Activated naive CD4-positive, alpha-beta T cell treated with anti-CD3 and anti-CD28 coated beads, Interleukin-2, amount 50 U/mL, for 24 hours (primary cell): ENCODE data around the gene TP63.
"Not testable (repeated sequence)": the region's sequence is repeated elsewhere in the genome, so short reads cannot be mapped to it uniquely, and the experiment has no call there.

Experiments
- H3K27ac Mint-ChIP-seq: one replicate; pipeline ENCODE4 v1.8.0; 2021; ENCODE audit warnings: mild to moderate bottlenecking, mixed read lengths
- H3K27me3 Mint-ChIP-seq: one replicate; pipeline ENCODE4 v1.8.0; 2021; ENCODE audit warnings: mixed read lengths
- H3K36me3 Mint-ChIP-seq: one replicate; pipeline ENCODE4 v1.8.0; 2021; ENCODE audit warnings: mixed read lengths
- H3K4me1 Mint-ChIP-seq: one replicate; pipeline ENCODE4 v1.8.0; 2021; ENCODE audit warnings: mixed read lengths
- H3K4me3 Mint-ChIP-seq: one replicate; pipeline ENCODE4 v1.8.0; 2021; ENCODE audit warnings: mild to moderate bottlenecking, mixed read lengths
- H3K9me3 Mint-ChIP-seq: one replicate; pipeline ENCODE4 v1.8.0; 2021; ENCODE audit warnings: mixed read lengths

Gene TP63

GRCh38 chr3:189612641-189613040 is 18.5 kb upstream of the TP63 start:
- not testable (repeated sequence) for H3K27me3 Mint-ChIP-seq, H3K27ac Mint-ChIP-seq, H3K4me1 Mint-ChIP-seq, H3K4me3 Mint-ChIP-seq, H3K36me3 Mint-ChIP-seq, H3K9me3 Mint-ChIP-seq

DNA sequence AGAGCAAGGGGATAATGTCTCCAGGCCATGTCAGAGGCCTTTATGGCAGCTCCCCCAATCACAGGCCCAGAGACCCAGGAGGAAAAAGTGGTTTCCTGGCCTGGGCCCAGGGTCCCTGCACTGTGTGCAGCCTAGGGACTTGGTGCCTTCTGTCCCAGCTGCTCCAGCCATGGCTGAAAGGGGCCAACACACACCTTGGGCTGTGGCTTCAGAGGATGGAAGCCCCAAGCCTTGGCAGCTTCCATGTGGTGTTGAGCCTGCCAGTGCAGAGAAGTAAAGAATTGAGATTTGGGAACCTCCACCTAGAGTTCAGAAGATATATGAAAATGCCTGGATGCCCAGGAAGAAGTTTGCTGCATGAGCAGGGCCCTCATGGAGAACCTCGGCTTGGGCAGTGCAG is 18.1 kb upstream of the TP63 start:
- Mint-ChIP-seq H3K27me3 (peaks cover 1% of the 10 kb centered on the region), H3K36me3 (no peaks in the 10 kb centered on the region), H3K4me1 (no peaks in the 10 kb centered on the region), H3K4me3 (no peak overlapping the region), H3K27ac (no peak overlapping the region), H3K9me3 (peaks cover 10% of the 10 kb centered on the region)

DNA sequence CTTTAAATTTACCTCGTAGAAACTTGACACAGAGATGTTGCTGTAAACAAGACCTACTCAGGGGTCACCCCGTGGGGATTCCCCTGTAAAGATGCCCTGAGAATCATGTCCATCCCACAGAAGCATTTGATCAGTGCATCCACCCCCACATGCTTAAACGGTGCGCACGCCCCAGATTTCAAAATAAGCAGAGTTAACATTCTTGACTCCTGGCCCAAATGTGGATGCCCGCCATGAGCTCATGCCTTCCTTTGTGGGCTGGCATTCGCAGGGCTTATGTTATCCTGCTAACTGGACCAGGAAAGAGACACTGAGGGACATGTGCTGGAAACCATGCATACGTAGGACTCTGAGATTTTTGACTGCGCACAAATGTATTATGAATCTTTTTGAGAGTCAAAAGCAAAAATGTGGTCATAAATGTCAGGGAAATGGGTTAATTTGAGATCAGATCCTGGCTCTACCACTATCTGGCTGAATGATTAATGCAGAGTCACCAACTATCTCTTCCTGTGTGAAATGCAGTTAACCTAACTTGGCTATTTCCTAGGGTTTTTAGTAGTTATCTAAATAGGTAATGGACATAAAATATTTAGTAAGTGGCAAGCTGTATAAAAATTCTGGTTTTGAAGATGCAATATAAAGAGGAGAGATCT is 9.1 kb upstream of the TP63 start:
- H3K9me3 Mint-ChIP-seq, result no peaks in the 10 kb centered on the region
- no peak overlapping the region for H3K4me3 Mint-ChIP-seq
- no peaks in the 10 kb centered on the region for H3K36me3 Mint-ChIP-seq
- H3K4me1 Mint-ChIP-seq, result peaks cover 5% of the 10 kb centered on the region
- no peaks in the 10 kb centered on the region for H3K27me3 Mint-ChIP-seq
- no peak overlapping the region for H3K27ac Mint-ChIP-seq

DNA sequence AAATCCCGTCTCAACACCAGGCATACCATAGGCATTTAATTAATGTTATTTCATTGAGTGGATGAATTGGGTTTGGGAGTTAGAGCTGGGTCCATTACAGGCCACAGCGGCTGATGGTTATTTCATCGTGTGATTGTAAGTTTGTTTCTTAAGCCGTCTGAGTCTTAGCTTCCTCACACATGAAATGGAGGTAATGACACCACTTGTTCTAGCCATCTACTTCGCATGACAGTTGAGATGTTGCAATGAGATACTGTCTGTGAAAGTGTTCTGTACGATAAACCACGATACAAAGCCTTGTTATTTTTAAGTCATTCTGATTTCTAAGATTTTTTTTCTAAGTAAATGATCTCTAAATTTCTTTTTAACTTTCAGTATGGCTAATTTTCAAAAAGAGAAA is 8.6 kb upstream of the TP63 start:
- Mint-ChIP-seq H3K9me3 (no peaks in the 10 kb centered on the region), H3K27me3 (no peaks in the 10 kb centered on the region), H3K27ac (no peak overlapping the region), H3K4me1 (peaks cover 5% of the 10 kb centered on the region), H3K36me3 (no peaks in the 10 kb centered on the region), H3K4me3 (no peak overlapping the region)

DNA sequence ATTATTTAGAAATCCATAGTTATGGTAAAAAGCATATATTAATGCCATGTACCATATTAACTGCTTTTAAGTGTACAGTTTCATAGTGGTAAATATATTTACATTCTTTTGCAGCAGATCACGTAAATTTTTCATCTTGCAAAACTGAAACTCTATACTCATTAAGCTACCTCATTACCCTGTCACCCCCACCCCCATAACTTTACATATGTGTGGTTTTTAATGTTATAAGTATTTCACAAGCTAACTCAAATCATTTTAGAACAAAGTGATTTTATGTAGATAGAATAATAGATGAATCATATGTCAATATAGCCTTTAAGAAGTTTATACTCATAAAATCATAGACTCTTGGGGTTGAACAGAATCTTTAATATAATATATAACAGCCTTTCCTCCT is 7.1 kb upstream of the TP63 start:
- H3K4me3 Mint-ChIP-seq, result no peak overlapping the region
- H3K9me3 Mint-ChIP-seq, result no peaks in the 10 kb centered on the region
- H3K36me3 Mint-ChIP-seq, result no peaks in the 10 kb centered on the region
- H3K27me3 Mint-ChIP-seq, result no peaks in the 10 kb centered on the region
- H3K27ac Mint-ChIP-seq, result no peak overlapping the region
- peaks cover 5% of the 10 kb centered on the region for H3K4me1 Mint-ChIP-seq

GRCh38 chr3:189625071-189625470 is 6.1 kb upstream of the TP63 start:
- Mint-ChIP-seq H3K4me3 (no peak overlapping the region), H3K27me3 (no peaks in the 10 kb centered on the region), H3K36me3 (no peaks in the 10 kb centered on the region), H3K27ac (no peak overlapping the region), H3K9me3 (no peaks in the 10 kb centered on the region), H3K4me1 (peaks cover 5% of the 10 kb centered on the region)

GRCh38 chr3:189625572-189625971 is 5.6 kb upstream of the TP63 start:
- no peaks in the 10 kb centered on the region for H3K27me3 Mint-ChIP-seq
- H3K36me3 Mint-ChIP-seq, result no peaks in the 10 kb centered on the region
- H3K4me1 Mint-ChIP-seq, result peaks cover 10% of the 10 kb centered on the region
- H3K4me3 Mint-ChIP-seq, result no peak overlapping the region
- H3K9me3 Mint-ChIP-seq, result no peaks in the 10 kb centered on the region
- no peak overlapping the region for H3K27ac Mint-ChIP-seq

GRCh38 chr3:189626286-189626685 is 4.9 kb upstream of the TP63 start:
- H3K4me1 Mint-ChIP-seq, result peaks cover 15% of the 10 kb centered on the region

GRCh38 chr3:189629803-189630455 is 1.3 kb upstream of the TP63 start:
- H3K36me3 Mint-ChIP-seq, result no peaks in the 10 kb centered on the region
- H3K27ac Mint-ChIP-seq, result no peak overlapping the region
- H3K9me3 Mint-ChIP-seq, result no peaks in the 10 kb centered on the region
- no peak overlapping the region for H3K4me3 Mint-ChIP-seq
- peaks cover 20% of the 10 kb centered on the region for H3K4me1 Mint-ChIP-seq
- H3K27me3 Mint-ChIP-seq, result no peaks in the 10 kb centered on the region

More at GRCh38 chr3:189626286-189626685, 4.9 kb upstream of the TP63 start:
- H3K9me3 Mint-ChIP-seq, result no peaks in the 10 kb centered on the region
- H3K36me3 Mint-ChIP-seq, result no peaks in the 10 kb centered on the region
- H3K27ac Mint-ChIP-seq, result no peak overlapping the region
- H3K27me3 Mint-ChIP-seq, result no peaks in the 10 kb centered on the region
- no peak overlapping the region for H3K4me3 Mint-ChIP-seq

DNA sequence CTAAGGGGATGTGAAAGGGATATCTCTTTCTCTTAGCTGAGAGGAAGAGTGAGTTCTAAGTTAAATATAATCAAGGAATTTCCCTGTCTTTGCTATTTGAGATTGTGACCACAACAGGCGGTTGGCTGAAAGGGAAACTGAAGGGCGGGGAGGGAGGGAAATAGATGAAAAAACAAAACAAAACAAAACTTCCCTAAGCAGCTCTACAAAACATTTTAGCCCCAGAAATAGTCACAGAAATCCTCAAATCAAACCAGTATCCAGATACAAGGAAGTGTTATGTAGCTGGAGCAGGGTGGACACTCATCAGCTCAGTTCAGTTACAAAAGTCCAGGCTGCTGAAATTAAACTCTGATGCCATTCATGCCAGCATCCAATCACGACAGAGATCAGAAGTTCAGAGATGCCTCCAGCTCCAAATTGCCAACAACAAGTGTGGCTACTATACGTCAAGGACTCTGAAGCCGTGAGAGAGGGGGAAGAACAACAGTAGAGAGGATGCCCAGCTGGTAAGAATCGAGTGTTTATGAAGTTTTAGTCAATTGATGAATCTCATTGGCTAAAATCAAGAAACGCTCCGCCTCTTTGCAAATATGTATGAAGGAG is 319 bp upstream of the TP63 start:
- no peak overlapping the region for H3K4me3 Mint-ChIP-seq
- H3K9me3 Mint-ChIP-seq, result no peaks in the 10 kb centered on the region
- H3K27ac Mint-ChIP-seq, result no peak overlapping the region
- H3K4me1 Mint-ChIP-seq, result peaks cover 20% of the 10 kb centered on the region
- no peaks in the 10 kb centered on the region for H3K27me3 Mint-ChIP-seq
- H3K36me3 Mint-ChIP-seq, result no peaks in the 10 kb centered on the region

DNA sequence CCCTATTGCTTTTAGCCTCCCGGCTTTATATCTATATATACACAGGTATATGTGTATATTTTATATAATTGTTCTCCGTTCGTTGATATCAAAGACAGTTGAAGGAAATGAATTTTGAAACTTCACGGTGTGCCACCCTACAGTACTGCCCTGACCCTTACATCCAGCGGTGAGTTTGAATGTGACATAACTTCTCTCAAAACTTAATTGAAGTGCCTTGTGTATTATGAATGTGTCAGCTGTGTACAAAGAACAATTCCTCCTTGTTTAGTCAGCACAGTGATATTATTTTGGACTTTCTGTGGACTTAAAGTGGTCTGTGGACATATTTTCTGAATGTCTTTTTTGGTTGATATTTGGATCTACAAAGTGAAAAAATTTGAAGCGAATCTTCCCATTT is 220 bp downstream of the TP63 start:
- Mint-ChIP-seq H3K4me1 (peaks cover 20% of the 10 kb centered on the region), H3K27ac (no peak overlapping the region), H3K27me3 (no peaks in the 10 kb centered on the region), H3K36me3 (no peaks in the 10 kb centered on the region), H3K4me3 (no peak overlapping the region), H3K9me3 (no peaks in the 10 kb centered on the region)

- H3K9me3 Mint-ChIP-seq, result no peaks in the 10 kb centered on the region
- H3K4me3 Mint-ChIP-seq, result no peak overlapping the region
- no peak overlapping the region for H3K27ac Mint-ChIP-seq
- H3K27me3 Mint-ChIP-seq, result no peaks in the 10 kb centered on the region
- H3K36me3 Mint-ChIP-seq, result no peaks in the 10 kb centered on the region
- H3K4me1 Mint-ChIP-seq, result peaks cover 20% of the 10 kb centered on the region
Observed at GRCh38 chr3:189632242-189632641, 1.1 kb downstream of the TP63 start.

GRCh38 chr3:189635339-189635738 is 4.2 kb downstream of the TP63 start:
- Mint-ChIP-seq H3K4me3 (no peak overlapping the region), H3K4me1 (peaks cover 18% of the 10 kb centered on the region), H3K36me3 (no peaks in the 10 kb centered on the region), H3K27ac (no peak overlapping the region), H3K9me3 (no peaks in the 10 kb centered on the region), H3K27me3 (no peaks in the 10 kb centered on the region)

GRCh38 chr3:189636048-189636447 is 4.9 kb downstream of the TP63 start:
- H3K27me3 Mint-ChIP-seq, result no peaks in the 10 kb centered on the region
- no peaks in the 10 kb centered on the region for H3K36me3 Mint-ChIP-seq
- H3K27ac Mint-ChIP-seq, result no peak overlapping the region
- H3K4me3 Mint-ChIP-seq, result no peak overlapping the region
- no peaks in the 10 kb centered on the region for H3K9me3 Mint-ChIP-seq
- H3K4me1 Mint-ChIP-seq, result peaks cover 10% of the 10 kb centered on the region

DNA sequence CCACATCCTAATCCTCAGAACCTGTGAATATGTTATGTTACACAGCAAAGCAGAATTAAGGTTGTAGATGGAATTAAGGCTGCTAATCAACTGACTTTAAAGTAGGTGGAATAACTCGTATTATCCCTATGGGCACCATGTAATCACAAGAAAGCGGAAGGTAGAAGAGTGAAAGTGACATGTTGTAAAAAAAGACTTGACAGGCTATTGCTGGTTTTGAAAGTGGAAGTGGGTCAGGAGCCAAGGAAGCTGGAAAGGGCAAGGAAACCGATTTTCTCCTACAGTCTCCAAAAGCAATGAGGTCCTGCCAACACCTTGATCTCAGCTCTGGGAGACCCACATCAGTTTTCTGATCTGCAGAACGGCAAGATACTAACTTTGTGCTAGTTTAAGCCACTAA is 6.6 kb downstream of the TP63 start:
- no peak overlapping the region for H3K4me3 Mint-ChIP-seq
- H3K27ac Mint-ChIP-seq, result no peak overlapping the region
- H3K4me1 Mint-ChIP-seq, result peaks cover 1% of the 10 kb centered on the region
- no peaks in the 10 kb centered on the region for H3K27me3 Mint-ChIP-seq
- no peaks in the 10 kb centered on the region for H3K9me3 Mint-ChIP-seq
- no peaks in the 10 kb centered on the region for H3K36me3 Mint-ChIP-seq

GRCh38 chr3:189638276-189639031 is 7.3 kb downstream of the TP63 start:
- no peak overlapping the region for H3K27ac Mint-ChIP-seq
- H3K4me3 Mint-ChIP-seq, result no peak overlapping the region
- H3K4me1 Mint-ChIP-seq, result no peaks in the 10 kb centered on the region
- H3K9me3 Mint-ChIP-seq, result no peaks in the 10 kb centered on the region
- H3K27me3 Mint-ChIP-seq, result no peaks in the 10 kb centered on the region
- H3K36me3 Mint-ChIP-seq, result no peaks in the 10 kb centered on the region
